Stromal cell of bone marrow (primary cell): Measurements from ENCODE around the gene PWP2.
"Not testable (repeated sequence)": the region's sequence is repeated elsewhere in the genome, so short reads cannot be mapped to it uniquely, and the experiment has no call there.

ENCODE experiments used
- DNase-seq: peaks from one replicate; pipeline ENCODE4 v3.0.0-alpha.2; 2012; ENCODE audit warnings: low read depth

The PWP2 gene

GRCh38 chr21:44163167-44163653 is 56.0 kb downstream of the PWP2 start:
- not testable (repeated sequence) for DNase-seq

- DNase-seq, result not testable (repeated sequence)
These were observed 58.7 kb downstream of the PWP2 start for GRCh38 chr21:44165933-44166332.

- not testable (repeated sequence) for DNase-seq
These were observed 60.3 kb downstream of the PWP2 start for GRCh38 chr21:44167527-44167926.

GRCh38 chr21:44170326-44170725 is 63.1 kb downstream of the PWP2 start:
- not testable (repeated sequence) for DNase-seq

- DNase-seq, result not testable (repeated sequence)
These were observed 63.7 kb downstream of the PWP2 start for GRCh38 chr21:44170863-44171262.

- not testable (repeated sequence) for DNase-seq
These were observed 64.9 kb downstream of the PWP2 start for GRCh38 chr21:44171962-44172572.

GRCh38 chr21:44172741-44173140 is 65.5 kb downstream of the PWP2 start:
- not testable (repeated sequence) for DNase-seq

GRCh38 chr21:44175189-44175588 is 68.0 kb downstream of the PWP2 start:
- DNase-seq, result not testable (repeated sequence)

GRCh38 chr21:44176127-44176526 is 68.9 kb downstream of the PWP2 start:
- DNase-seq, result not testable (repeated sequence)
